Mesendoderm (in vitro differentiated cells): ENCODE results near the gene ABCA6.

Source experiments
- DNase-seq: peaks from one replicate; pipeline ENCODE4 v3.0.0; 2013
- H2AK5ac ChIP-seq: 2 replicates; pipeline ENCODE4 v1.6.1; 2013; ENCODE audit warnings: low read length, inconsistent platforms
- H2BK120ac ChIP-seq: 2 replicates; pipeline ENCODE4 v1.6.1; 2013; ENCODE audit warnings: low read depth, mild to moderate bottlenecking, low read length, moderate library complexity, mixed read lengths
- H2BK15ac ChIP-seq: replicated peaks from 2 replicates; pipeline ENCODE4 v1.6.1; 2013; ENCODE audit warnings: low read depth, mild to moderate bottlenecking, moderate library complexity
- H2BK5ac ChIP-seq: 2 replicates; pipeline ENCODE4 v1.6.1; 2013; ENCODE audit warnings: low read length, inconsistent platforms
- H3K18ac ChIP-seq: 2 replicates; pipeline ENCODE4 v1.6.1; 2013; ENCODE audit warnings: mild to moderate bottlenecking, low read length, mixed read lengths
- H3K23ac ChIP-seq: one replicate; pipeline ENCODE4 v1.6.1; 2013; ENCODE audit warnings: low read length
- H3K27ac ChIP-seq: 2 replicates; pipeline ENCODE4 v1.5.1; 2013; ENCODE audit warnings: low read depth, mild to moderate bottlenecking, inconsistent platforms, low read length, moderate library complexity
- H3K27me3 ChIP-seq: 2 replicates; pipeline ENCODE4 v1.6.1; 2013; ENCODE audit warnings: low read length, control low read depth, mild to moderate bottlenecking, inconsistent platforms; ENCODE audit not compliant: insufficient read depth, poor library complexity
- H3K36me3 ChIP-seq: 2 replicates; pipeline ENCODE4 v1.6.1; 2013; ENCODE audit warnings: low read length, inconsistent platforms; ENCODE audit not compliant: control insufficient read depth, insufficient read depth
- H3K4ac ChIP-seq: one replicate; pipeline ENCODE4 v1.6.1; 2013; ENCODE audit warnings: low read depth, mild to moderate bottlenecking, low read length, moderate library complexity
- H3K4me1 ChIP-seq: 2 replicates; pipeline ENCODE4 v1.6.1; 2013; ENCODE audit warnings: low read depth, low read length, inconsistent platforms; ENCODE audit not compliant: control insufficient read depth
- H3K4me2 ChIP-seq: 2 replicates; pipeline ENCODE4 v1.6.1; 2013; ENCODE audit warnings: low read length
- H3K4me3 ChIP-seq: 2 replicates; pipeline ENCODE4 v1.5.1; 2013; ENCODE audit warnings: mild to moderate bottlenecking, low read length
- H3K56ac ChIP-seq: one replicate; pipeline ENCODE4 v1.6.1; 2013; ENCODE audit warnings: low read length
- H3K79me1 ChIP-seq: 2 replicates; pipeline ENCODE4 v1.6.1; 2013; ENCODE audit warnings: low read length, inconsistent platforms
- H3K79me2 ChIP-seq: 2 replicates; pipeline ENCODE4 v1.6.1; 2013; ENCODE audit warnings: mild to moderate bottlenecking, low read length; ENCODE audit not compliant: control insufficient read depth, insufficient read depth
- H3K9ac ChIP-seq: 2 replicates; pipeline ENCODE4 v1.6.1; 2013; ENCODE audit warnings: low read length, inconsistent platforms
- H4K5ac ChIP-seq: one replicate; pipeline ENCODE4 v1.6.1; 2013; ENCODE audit warnings: low read length
- H4K8ac ChIP-seq: one replicate; pipeline ENCODE4 v1.6.1; 2013; ENCODE audit warnings: low read depth, mild to moderate bottlenecking, control low read depth, low read length, moderate library complexity
- WGBS: extraction: QIAGEN DNeasy Blood & Tissue Kit; methylation state at CpG from one replicate; pipeline ENCODE4 v1.1.7; 2013; ENCODE audit warnings: low lambda C conversion rate, missing lambda C conversion rate; ENCODE audit not compliant: insufficient coverage; ENCODE audit errors: extremely low coverage; 5-methylcytosine and 5-hydroxymethylcytosine counted together

Gene ABCA6

DNA sequence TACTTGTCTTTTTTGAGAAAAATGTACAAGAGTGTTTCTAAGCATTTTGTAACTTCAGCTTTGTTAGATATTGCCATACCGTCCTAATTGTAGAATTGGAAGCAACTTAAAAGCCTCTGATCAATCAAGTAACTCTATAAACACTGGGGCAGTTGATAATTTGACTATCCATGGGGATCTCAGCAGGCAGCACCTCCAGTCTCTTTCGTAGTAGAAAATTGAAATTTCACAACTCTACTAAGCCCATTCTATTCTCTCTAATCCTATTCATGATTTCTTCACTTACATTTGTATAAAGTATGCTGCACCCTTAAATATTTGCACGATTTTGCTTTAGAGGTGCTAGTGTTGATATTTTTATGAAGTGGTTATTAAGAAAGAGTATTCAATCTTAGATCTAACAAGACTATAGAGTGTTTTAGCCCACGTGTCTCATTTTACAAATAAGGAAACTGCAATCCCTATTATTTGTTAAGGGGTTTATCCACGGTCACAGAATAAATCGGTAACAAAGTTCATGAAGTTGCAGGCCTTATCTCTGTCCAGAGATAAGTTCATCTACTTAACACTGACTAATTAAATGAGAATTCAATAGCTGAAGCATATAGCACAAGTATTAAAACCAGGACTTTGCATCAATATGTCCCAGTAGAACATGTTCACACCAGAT, 10.9 kb downstream of the ABCA6 start:
- Histone ChIP-seq H3K23ac (no peak overlapping the region), H3K4ac (no peak overlapping the region), H3K9ac (no peak overlapping the region), H2BK5ac (no peak overlapping the region), H3K79me1 (no peaks in the 10 kb centered on the region), H3K36me3 (no peaks in the 10 kb centered on the region), H2BK15ac (no peak overlapping the region), H4K8ac (no peak overlapping the region), H3K4me1 (no peaks in the 10 kb centered on the region), H3K4me3 (no peak overlapping the region), H2BK120ac (no peak overlapping the region), H3K79me2 (no peaks in the 10 kb centered on the region), H3K27me3 (no peaks in the 10 kb centered on the region), H3K27ac (no peak overlapping the region), H4K5ac (no peak overlapping the region), H3K4me2 (no peak overlapping the region), H3K18ac (no peak overlapping the region), H3K56ac (no peak overlapping the region), H2AK5ac (no peak overlapping the region)
- DNase-seq = no peak
- WGBS = no CpG with 5 or more reads among the region's 6 CpGs

DNA sequence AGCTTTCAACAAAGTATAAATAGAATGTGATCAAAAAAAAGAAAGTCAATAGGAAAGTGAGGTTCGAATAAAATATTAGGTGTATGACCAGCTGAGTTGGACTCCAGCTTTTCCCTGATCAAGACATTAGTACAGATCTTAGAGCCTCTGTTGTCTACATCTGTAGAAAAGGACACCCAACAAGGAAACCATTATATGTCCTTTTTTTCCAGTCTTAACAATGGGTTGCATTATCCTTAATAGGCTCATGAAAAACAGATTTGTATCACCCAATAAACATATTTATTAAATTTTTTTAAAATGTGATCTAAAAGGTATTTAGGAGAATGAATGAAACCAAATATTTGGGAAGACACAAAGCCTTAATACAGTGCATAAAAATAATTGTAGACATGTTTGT, 18.1 kb downstream of the ABCA6 start:
- Histone ChIP-seq H3K4ac (no peak overlapping the region), H3K23ac (no peak overlapping the region), H3K4me2 (no peak overlapping the region), H4K5ac (no peak overlapping the region), H3K9ac (no peak overlapping the region), H3K36me3 (no peaks in the 10 kb centered on the region), H4K8ac (no peak overlapping the region), H3K79me1 (no peaks in the 10 kb centered on the region), H2BK5ac (no peak overlapping the region), H3K27ac (no peak overlapping the region), H3K18ac (no peak overlapping the region), H2BK15ac (no peak overlapping the region), H2AK5ac (no peak overlapping the region), H3K79me2 (no peaks in the 10 kb centered on the region), H3K27me3 (no peaks in the 10 kb centered on the region), H3K56ac (no peak overlapping the region), H2BK120ac (no peak overlapping the region), H3K4me3 (no peak overlapping the region), H3K4me1 (no peaks in the 10 kb centered on the region)
- no CpG with 5 or more reads among the region's 1 CpG for WGBS
- no peak for DNase-seq

DNA sequence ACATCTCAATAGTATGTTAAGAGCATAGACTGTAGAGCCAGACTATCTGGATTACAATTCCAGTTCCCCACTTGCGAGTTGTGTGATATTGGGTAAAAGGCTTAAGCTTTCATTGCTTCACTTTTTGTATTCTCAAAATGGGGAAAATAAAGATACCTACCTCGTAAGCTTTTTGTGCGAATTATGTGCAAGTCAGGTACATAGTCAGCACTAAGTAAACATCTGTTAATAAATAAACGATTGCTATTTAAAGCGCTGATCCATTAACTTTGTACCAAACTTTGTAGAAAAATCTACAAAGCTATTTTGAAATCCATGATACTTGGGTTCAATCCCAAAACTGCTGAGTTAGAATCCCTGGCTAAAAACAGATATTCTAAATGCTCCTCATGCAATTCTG, 19.6 kb downstream of the ABCA6 start:
- H3K79me1 ChIP-seq = no peaks in the 10 kb centered on the region
- no peak overlapping the region for H2AK5ac ChIP-seq
- no peak overlapping the region for H3K4me3 ChIP-seq
- H3K36me3 ChIP-seq = no peaks in the 10 kb centered on the region
- no peak overlapping the region for H4K8ac ChIP-seq
- H3K4me1 ChIP-seq = no peaks in the 10 kb centered on the region
- WGBS = no CpG with 5 or more reads among the region's 5 CpGs
- no peak overlapping the region for H3K4ac ChIP-seq
- H2BK5ac ChIP-seq = no peak overlapping the region
- no peak overlapping the region for H3K27ac ChIP-seq
- DNase-seq = no peak
- H3K18ac ChIP-seq = no peak overlapping the region
- no peak overlapping the region for H3K4me2 ChIP-seq
- no peaks in the 10 kb centered on the region for H3K79me2 ChIP-seq
- no peaks in the 10 kb centered on the region for H3K27me3 ChIP-seq
- no peak overlapping the region for H4K5ac ChIP-seq
- no peak overlapping the region for H3K9ac ChIP-seq
- H2BK120ac ChIP-seq = no peak overlapping the region
- no peak overlapping the region for H3K23ac ChIP-seq
- no peak overlapping the region for H3K56ac ChIP-seq
- H2BK15ac ChIP-seq = no peak overlapping the region

DNA sequence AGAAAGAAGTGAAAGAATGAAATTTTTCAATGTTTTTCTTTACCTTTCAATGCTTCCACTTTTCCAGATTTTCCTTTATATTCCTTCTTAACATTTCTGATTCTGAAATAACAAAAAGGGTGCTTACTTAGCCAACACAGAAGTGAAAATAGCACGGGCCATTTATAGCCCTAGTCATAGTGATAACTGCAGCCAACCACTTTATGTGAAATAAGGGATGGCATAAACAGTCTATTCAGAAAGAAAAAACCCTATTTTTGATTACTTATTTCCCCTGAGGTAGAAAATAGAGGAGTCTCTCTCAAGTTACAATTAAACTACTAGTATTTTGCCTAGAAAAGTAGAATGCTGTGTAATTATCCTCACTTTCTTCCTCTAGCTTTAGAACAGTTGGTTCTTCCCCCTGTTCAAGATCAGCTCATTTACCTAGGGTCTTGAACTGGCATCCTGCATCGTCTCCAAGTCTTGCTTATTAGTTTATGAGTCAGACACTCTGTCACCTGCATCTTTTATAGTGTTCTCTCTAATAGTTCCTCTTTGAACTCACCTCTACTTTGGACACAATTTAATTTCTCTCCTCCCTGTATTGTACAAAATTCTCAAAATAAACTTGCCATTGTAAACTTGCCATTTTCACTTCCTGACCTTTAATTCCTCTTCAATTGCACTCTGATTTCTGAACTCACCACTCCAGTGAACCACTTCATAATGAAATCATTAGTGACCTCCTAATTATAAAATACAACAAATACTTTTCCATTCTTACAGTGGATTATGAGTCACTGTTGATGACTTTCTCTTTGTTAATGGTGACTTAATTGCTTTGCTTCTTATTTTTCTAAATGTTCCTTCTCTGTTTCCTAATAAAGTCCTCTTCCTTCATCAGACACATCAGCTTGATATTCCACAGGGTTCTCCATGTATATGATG, 23.6 kb downstream of the ABCA6 start:
- Histone ChIP-seq H4K8ac (no peak overlapping the region), H3K9ac (no peak overlapping the region), H3K4me2 (no peak overlapping the region), H3K4me1 (no peaks in the 10 kb centered on the region), H4K5ac (no peak overlapping the region), H2BK120ac (no peak overlapping the region), H3K36me3 (no peaks in the 10 kb centered on the region), H3K27ac (no peak overlapping the region), H3K79me2 (no peaks in the 10 kb centered on the region), H2BK5ac (no peak overlapping the region), H3K23ac (no peak overlapping the region), H3K4ac (no peak overlapping the region), H2BK15ac (no peak overlapping the region), H3K56ac (no peak overlapping the region), H3K4me3 (no peak overlapping the region), H3K18ac (no peak overlapping the region), H3K27me3 (no peaks in the 10 kb centered on the region), H2AK5ac (no peak overlapping the region), H3K79me1 (no peaks in the 10 kb centered on the region)
- WGBS = no CpG with 5 or more reads among the region's 2 CpGs
- DNase-seq = no peak

GRCh38 chr17:69111794-69112193, 29.9 kb downstream of the ABCA6 start:
- Histone ChIP-seq H3K9ac (no peak overlapping the region), H4K8ac (no peak overlapping the region), H3K27me3 (no peaks in the 10 kb centered on the region), H3K79me2 (no peaks in the 10 kb centered on the region), H3K36me3 (no peaks in the 10 kb centered on the region), H3K18ac (no peak overlapping the region), H3K79me1 (no peaks in the 10 kb centered on the region), H3K56ac (no peak overlapping the region), H2AK5ac (no peak overlapping the region), H2BK5ac (no peak overlapping the region), H3K4me2 (no peak overlapping the region), H3K4me1 (no peaks in the 10 kb centered on the region), H3K23ac (no peak overlapping the region), H2BK120ac (no peak overlapping the region), H4K5ac (peak overlapping the region; percentile 49), H3K4ac (no peak overlapping the region), H2BK15ac (no peak overlapping the region), H3K4me3 (no peak overlapping the region), H3K27ac (no peak overlapping the region)
- DNase-seq = no peak
- WGBS = no CpG with 5 or more reads among the region's 1 CpG
